GM19240 (cell line): ENCODE results near the gene IFNK.

ENCODE experiments used
- DNase-seq: peaks from one replicate; pipeline ENCODE4 v3.0.0; 2011; ENCODE audit warnings: low spot score; ENCODE audit not compliant: insufficient read length

IFNK gene

DNA sequence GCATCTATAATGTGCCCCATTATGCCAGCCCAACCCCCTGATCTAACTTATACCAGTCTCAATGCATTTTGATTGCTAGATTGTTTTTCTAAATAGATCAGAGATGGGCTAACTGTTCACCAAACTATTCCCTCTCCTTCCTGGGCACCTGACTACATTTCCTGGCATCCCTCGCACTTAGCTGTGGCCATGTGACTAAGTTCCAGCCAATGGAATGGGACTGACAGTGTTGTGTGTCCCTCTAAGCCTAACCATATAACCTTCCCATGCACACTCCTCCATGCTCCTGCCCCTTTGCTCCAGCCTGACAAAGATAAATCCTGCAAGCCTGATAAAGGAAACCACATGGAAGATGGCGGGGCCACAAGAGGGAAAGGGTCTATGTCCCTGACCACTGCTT lies 12.3 kb upstream of the IFNK start:
- DNase-seq: no peak

DNA sequence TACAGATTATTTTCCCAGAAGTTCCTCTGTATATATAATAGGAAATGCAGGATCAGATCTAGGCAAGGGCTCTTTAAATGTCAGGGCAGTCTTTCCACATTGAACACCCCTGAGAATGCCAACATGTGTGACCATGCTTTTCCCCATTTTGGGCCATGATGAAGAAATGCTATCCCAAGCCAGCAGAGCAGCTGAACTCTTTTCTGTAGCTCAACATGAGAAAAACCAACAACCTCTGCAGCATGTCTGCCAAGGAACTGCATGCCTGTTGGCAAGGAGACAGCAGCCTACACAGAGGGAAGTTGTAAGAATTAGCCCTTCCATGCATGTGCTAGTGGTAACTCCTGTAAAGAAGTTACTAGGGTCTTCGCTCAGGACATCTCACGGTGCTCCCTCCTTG lies 9.5 kb upstream of the IFNK start:
- no peak for DNase-seq

DNA sequence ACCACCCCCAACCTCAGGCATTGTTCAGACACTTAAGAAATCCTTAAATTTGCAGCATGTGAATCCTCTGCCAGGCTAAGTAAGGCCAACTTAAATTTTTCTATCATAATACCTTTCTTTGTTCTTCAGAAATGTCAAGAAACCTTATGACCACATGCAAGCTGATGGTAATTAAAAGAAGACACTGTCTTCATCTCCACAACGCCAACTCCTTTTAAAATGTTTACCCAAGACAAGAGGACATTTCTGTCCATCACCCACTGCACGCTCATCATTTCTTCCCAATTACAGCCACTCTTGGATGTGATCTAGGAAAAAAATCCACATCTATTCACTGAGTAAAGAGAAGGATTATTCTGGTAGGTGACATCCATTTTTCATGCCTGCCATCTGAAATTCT lies 6.1 kb upstream of the IFNK start:
- DNase-seq: no peak

DNA sequence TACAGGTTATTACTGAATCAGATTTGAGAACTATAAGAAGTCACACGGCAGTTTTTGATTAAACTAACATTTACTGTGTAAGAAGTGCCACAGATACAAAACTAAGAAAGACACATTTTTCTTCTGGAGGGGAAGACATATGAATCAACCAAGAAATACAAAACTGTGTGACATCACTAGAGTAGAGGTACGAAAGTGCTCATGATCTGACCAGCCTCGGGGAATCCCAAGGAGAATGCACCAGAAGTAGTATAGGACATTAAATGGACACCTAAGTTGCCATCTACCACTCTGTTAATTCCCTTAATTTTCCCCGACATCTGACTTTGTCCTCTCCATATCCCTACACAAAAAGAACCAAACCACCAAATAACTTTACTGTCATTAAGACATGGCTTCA lies 5.3 kb upstream of the IFNK start:
- no peak for DNase-seq

DNA sequence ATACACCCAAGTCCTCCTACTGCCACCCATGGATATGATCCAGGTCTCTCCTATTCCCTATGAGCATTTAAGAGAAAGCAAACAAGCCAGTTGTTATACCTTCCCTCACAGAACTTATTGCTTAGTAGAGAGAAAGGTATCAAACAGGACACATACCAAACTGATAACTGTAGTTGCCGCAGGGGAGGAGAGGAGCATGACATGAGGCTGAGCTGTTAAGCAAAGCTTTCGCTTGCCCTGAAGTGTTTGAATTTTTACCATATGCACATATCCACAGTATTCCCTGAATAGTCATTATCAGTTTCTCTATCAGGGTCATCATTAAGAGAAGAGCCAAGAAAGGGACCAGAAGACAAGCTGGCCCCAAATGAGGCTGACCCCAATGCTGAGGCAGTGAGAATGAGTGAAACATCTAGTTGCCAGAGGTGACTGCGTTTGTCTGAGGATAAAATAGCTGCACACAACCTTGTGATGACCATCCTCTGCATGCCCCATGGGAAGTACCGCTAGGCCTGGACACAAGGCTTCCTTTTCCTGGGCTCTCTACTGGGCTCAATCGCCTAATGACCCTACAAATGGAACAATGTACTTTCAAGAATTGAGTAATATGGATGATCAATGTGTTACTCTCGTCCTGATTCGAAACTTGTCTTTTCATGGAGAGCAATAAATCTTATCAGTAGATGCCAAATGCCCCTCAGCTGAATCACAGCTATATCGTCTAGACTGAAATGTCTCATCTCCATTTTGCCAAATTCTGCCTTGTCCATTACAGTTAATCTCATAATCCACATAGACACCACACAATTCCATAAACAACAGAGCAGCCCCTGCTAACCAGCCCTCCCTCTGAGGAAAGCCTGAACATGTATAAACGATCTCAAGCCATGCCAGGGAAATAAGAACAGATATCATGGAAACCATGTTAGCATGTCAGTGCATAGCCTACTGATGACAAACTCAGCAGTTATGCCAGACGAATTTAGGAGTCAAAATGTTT lies 4.3 kb upstream of the IFNK start:
- DNase-seq: no peak

DNA sequence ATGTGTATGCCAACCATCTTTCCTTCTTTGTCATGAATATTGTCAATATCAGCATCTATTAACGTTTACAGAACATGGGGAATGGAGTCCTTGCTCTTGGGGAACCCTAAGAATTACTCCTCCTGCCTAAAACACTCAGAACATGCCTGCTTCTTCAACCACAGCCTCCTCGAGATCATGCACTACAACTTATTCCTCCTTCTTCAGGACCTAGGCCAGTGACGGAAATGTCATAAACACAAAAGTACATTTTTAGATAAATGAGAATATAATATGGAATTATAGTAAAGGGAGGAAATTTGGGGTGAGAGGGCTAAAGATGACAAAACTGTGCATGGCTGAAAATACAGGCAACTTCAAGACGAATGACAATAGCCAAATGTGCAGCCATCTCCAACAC lies 3.1 kb upstream of the IFNK start:
- DNase-seq: no peak

DNA sequence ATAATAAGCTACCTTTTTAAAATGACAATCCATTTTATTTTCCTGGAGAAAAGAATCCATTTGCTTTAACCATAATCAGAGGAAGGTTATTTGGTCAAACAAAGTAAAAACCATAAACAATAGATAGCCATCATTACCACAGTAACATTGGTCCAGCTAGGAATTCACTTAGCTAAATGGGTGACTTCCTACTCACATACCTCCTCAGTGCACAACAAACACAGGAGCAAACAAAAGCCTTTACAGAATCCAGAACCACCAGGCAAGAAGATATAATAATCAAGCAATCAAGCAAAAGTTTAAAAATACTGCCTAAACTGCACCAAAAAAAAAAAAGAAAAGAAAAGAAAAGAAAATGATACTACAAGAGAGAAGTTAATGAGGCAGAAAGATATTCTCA lies 949 bp upstream of the IFNK start:
- DNase-seq: no peak

DNA sequence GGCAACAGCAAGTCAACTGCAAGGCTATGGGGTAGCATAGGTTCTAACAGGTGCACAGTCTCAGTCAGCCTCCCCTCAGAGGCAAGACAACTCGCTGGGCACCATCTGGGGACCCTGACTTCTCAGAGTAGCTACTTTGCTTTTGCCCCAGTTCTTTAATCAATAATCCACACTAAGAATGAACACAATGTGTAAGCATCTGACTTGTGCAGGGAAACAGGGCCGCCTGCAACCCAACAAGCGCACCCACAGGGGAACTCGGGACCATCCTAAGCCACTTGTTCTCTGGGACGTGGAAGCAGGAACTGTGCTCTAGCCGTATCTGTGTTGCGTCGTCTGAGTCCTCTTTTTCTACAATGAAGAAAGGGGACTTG lies 3.6 kb downstream of the IFNK start:
- DNase-seq: no peak

DNA sequence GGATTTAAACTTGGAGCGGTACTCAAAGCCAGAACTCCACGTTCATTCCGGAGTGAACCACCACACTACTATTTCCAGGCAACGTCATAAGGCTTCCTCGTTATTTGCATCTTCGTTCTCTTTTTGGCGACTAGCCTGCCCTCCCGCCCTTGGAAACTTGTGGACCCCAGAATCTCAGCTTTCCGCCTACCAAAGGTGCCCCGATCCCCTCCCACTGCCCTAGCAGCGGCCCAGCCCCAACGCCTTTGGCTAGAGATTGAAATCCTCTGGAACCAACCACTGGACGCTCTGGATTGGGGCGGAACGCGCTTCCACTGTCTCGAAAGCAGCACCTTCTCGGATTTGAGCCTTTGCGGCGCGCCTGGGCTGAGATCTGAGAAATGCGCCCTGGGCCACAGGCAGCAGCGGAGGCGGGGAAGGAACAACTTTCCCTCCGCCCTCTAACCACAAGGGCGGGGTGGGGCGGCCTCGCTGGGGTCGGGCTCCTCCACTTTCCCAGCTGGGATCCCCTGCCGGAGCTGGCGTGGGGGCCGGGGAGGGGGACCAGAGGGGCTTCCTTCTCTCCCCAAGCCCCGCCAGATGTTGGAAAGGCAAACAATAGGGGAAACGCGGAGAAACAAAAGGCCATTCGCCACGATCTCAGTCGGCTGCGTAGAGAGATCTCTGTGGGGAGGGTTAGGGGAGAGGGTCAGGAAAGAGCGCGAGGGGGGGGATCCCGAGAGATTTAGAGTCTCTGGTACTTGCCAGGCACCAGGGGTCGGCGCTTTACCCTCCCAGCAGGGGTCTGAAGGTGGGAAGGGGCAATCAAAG lies 4.2 kb downstream of the IFNK start:
- DNase-seq: peak; percentile 19

DNA sequence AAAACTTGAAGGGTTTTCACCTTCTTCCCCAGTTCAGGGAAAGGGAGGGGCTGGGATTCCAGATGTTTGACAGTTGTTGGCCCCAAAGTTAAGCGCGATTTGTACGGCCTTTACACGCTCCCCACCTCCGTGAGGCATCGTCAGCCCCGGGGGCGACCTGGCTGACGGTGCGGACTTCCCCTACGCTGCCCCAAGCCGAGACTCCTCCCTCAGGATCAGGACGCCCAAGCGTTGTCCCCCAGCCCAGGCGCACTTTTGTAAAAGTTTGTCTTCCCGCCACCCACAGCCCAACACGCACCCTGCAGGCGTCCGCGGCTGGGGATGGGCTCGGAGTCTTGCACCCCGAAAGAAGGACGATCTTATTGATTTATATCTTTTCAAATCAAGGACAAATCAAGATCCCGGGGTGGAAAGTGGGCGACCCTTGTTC lies 4.8 kb downstream of the IFNK start:
- peak; percentile 33 for DNase-seq

DNA sequence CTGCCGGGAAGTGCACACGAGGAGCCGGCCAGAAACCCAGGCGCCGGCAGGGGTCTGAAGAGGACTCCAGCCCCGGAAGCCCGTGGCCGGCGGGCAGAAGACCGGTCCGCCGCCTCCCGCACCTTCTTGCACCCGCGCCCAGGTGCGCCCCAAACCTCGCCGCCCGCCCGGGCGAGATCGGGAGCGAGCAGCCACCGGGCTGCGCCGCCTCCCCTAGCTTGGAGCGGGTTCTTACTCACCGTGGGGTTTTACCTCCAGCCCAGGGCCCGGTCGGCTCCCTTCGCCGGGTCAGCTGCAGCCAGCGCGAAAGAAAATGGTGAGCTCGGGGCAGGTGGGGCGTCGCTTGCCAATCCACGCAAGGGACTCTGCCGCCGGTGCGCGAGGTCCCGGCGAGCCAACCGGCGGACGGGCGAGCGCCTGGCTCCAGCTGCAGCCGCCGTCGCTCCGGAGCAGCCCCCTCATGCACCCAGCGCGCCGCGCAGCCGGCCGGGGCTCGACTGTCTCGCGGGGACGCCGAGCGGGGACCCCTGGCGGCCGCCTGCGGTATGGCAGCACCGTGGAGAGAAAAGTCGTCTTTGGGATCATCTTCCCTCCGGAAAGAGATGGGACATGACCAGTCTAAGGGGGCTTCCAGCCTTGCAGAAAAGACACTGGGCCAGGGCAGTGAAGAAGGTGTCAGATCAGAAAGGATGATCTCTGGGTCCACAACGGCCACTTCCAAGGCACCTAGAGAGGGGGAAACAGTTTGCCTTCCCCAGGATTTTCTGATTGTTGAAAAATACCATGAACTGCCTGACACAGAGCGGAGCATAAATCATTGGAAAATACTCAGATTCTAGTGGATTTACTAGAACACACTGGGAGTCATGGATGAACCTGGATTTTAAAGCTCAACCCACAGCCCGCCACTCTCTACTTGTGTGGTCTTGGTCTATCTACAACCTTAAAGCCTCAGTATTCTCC lies 5.5 kb downstream of the IFNK start, which contains the start of gene MOB3B:
TSS of gene MOB3B (minus strand) at position 499 of the 963 bp plus-strand sequence. CDS start 74,264 bp downstream, outside the sequence.
- DNase-seq: peak; percentile 58

DNA sequence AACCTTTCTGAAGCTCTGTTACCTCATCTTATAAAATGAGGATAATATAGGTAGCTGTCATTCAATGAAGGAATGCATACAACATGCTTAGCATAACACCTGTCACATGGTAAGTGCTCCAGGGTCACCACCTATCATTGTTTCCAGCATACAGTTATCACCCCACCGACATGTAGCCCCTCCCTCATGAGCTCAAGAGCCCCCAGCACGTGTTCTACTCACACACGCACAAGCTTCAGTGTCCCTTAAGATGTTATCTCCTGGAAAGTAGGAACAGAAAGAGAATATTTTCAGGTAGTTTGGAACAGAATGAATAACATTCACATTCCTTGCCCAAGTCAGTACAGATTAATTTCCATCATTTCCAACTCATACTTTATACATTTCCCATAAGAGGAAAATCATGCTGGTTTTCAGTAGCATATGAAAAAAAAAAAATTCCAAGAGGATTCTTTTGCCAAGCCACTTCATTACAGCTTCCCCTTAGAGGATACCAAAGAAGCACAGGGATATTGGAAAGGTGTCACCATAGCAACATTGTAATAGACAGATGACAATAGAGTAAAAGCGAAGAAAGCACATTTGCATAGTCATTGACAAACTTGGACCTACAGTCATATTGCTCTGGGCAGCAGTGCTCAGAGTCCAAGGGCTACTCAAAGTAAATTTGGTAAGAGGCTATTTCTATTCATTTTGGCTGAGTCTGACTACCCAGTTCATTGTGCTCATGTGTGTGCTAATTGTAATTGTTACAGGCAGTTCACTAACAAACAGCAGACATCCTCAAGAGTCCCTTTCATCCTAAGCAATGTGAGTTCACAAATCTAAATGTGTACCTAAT lies 7.0 kb downstream of the IFNK start:
- DNase-seq: no peak

DNA sequence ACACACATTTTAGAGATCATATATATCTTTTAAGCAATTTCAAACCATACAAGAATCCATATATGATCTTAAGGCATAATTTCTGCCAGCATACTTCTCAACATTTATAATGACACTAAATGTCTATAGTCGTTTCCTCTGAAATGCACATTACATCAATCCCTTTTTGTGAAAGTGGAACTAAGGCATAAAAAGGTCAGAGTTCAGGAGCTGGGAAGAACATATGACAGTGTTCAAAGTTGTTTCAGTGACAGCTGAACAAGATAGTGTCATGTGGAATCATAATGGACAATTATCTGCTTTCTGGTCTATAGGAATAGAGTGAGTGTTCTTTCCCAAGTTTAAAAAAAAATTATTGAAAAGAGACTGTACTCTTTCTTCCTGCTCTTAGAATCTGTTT lies 8.0 kb downstream of the IFNK start:
- no peak for DNase-seq

DNA sequence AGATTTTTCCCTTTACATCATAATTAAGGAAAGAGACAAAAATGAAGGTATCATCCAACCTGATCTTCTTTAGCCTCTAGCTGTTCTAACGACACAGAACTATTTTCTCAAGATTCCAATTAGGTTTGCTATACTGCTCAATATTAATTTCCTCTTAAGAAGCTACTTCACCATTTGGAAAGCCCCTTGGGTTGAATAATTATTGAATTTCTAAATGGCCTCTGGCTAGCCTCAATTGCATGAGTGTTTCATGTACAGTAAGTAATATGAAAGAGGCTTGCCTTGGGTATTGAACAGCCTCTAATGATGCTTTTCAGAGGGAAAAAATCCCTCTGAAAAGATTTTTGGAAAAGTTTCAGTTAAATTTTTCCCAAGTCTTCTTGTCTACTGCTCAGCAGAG lies 9.2 kb downstream of the IFNK start:
- DNase-seq: no peak

DNA sequence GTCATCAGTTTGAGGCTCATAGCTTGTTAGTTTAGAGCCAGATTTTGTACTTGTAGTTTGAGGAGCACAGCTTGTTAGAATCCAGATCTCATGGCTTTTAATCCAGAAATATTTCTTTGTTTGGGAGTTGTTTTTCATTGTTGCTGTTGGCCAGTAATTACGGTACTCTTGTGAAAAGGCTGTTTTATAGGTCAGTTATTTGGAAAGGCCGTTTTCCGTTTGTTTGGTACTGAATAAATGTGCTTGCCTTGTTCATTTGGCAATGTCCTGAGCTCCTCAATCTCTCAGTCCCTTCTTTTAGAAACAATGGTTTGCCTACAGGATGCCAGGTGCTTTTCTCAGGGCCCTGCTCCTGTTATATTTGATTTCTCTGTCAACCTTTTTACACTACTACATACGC lies 10.0 kb downstream of the IFNK start:
- DNase-seq: no peak

DNA sequence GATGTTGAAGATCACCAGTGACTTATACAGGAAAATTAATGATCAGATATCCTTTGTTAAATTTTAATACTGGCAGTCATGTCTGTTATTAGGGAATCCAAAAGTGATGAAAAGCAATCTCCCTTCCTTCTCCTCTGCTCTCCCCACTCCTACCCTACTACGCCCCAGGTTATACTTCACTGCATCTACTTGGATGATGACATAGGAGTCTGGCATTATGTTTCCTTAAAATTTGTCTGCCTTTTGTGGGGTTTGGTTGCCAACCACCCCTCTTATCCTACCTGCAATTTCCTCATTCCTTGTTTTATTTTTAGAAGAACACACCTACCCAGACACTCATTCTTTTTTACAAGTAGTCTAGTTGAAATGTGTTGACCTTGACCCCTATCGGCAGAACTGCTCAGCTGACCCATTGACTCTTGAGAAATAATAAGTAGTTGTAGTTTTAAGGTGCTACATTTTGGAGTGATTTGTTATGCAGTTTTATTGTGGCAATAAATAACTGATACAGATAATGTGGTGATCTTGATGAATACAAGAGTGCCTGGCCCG lies 10.6 kb downstream of the IFNK start:
- no peak for DNase-seq

DNA sequence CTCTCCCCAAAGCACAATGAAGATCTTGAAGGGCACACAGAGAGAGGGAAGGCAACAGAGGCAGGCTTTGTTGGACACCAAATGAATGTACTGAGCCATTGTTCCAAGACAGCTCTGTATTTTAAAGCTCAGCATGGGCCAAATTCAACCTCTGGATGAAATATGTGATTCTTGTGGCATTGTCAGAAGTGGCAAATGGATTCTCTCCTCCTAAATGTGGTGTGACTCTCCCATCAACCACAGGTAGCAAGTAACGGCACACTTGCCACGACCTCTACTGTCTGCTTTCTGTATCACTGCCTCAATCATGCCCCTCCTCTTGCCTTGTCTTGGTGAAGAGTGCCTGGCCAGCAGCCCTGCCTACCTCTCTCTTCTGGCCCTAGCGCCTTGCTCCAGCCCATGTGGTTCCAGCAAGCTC lies 11.6 kb downstream of the IFNK start:
- DNase-seq: no peak

DNA sequence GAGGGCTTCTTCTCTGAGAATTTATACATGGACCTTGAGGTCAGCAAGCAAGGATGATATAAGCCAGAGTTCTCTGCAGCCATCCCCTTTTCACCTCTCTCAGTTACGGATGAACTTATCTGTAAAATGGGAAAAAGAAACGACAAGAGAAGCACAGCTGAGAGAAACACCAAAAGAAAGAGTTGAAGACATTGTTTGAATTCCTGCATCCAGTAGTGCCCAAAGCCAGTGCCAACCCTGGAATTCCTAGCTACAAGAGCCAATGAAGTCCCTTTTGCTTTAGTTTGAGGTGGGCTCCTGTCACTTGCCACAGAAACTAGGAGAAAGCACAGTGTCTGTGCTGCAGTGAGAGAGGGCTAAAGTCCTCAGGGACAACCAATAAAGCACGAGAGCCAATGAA lies 12.1 kb downstream of the IFNK start:
- no peak for DNase-seq

DNA sequence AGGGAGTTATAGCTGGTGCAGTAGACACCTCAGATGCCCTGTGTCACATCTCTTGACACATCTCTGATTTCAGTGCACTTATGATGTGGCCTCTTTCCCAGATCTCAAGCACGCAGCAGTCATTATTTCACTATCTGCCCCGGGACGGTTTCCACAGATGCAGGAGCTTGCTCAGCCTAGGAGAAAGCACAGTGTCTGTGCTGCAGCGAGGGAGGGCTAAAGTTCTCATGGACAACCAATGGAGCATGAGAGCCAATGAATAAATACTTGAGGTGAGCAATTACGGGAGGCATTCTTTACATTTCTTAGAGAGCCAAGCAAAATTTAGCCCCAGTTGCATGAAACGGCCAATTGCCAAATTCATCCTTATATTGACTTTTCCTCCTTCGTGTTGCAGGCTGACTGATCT lies 12.9 kb downstream of the IFNK start:
- no peak for DNase-seq

DNA sequence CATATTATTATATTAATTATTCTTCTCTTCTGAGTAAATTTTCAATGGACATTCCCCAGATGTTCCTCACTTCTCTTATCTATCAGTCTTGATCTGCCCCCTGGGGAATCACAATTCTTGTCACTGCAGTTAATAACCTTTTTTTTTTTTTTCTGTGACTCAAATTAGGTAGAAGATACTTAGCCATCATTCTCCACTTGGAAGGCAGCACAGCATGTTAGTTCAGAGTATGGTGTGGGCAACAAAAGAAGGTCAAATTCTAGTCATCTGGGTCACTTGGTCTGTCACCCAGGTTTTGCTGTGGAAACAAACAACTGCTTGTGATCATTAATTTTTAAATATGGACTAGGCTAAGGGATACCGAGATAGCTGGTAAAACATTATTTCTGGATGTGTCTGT lies 13.7 kb downstream of the IFNK start:
- no peak for DNase-seq
